Measurements from ENCODE around the gene GNB1.

The GNB1 gene

GRCh38 chr1:1914101-1914970 lies 23.4 kb upstream of the GNB1 start:
- H3K27me3 ChIP-seq (ENCODE audit: control insufficient read depth, insufficient read depth, low read length): peaks cover 8% of the 10 kb centered on the region

GRCh38 chr1:1911350-1912041 lies 20.6 kb upstream of the GNB1 start:
- peaks cover 29% of the 10 kb centered on the region for H3K4me1 ChIP-seq (ENCODE audit: control insufficient read depth, insufficient read depth, low read length)
- H3K27me3 ChIP-seq (ENCODE audit: control insufficient read depth, insufficient read depth, low read length): peaks cover 3% of the 10 kb centered on the region
- H3K36me3 ChIP-seq (ENCODE audit: control insufficient read depth, insufficient read depth, low read length): no peaks in the 10 kb centered on the region
- no peak overlapping the region for H3K9ac ChIP-seq (ENCODE audit: low read length)
- H3K4me3 ChIP-seq (ENCODE audit: low read length): no peak overlapping the region
- no peaks in the 10 kb centered on the region for H3K9me3 ChIP-seq (ENCODE audit: control insufficient read depth, low read length)

More at GRCh38 chr1:1914101-1914970, 23.4 kb upstream of the GNB1 start:
- H3K36me3 ChIP-seq (ENCODE audit: control insufficient read depth, insufficient read depth, low read length): no peaks in the 10 kb centered on the region
- H3K4me1 ChIP-seq (ENCODE audit: control insufficient read depth, insufficient read depth, low read length): peaks cover 25% of the 10 kb centered on the region
- H3K9me3 ChIP-seq (ENCODE audit: control insufficient read depth, low read length): no peaks in the 10 kb centered on the region
- H3K9ac ChIP-seq (ENCODE audit: low read length): no peak overlapping the region
- no peak overlapping the region for H3K4me3 ChIP-seq (ENCODE audit: low read length)

GRCh38 chr1:1910651-1911331 lies 19.9 kb upstream of the GNB1 start:
- no peak overlapping the region for H3K4me3 ChIP-seq (ENCODE audit: low read length)
- no peaks in the 10 kb centered on the region for H3K36me3 ChIP-seq (ENCODE audit: control insufficient read depth, insufficient read depth, low read length)
- H3K4me1 ChIP-seq (ENCODE audit: control insufficient read depth, insufficient read depth, low read length): peaks cover 23% of the 10 kb centered on the region
- no peaks in the 10 kb centered on the region for H3K9me3 ChIP-seq (ENCODE audit: control insufficient read depth, low read length)
- no peak overlapping the region for H3K9ac ChIP-seq (ENCODE audit: low read length)
- H3K27me3 ChIP-seq (ENCODE audit: control insufficient read depth, insufficient read depth, low read length): no peaks in the 10 kb centered on the region

- H3K9me3 ChIP-seq (ENCODE audit: control insufficient read depth, low read length): no peaks in the 10 kb centered on the region
- H3K4me1 ChIP-seq (ENCODE audit: control insufficient read depth, insufficient read depth, low read length): peaks cover 19% of the 10 kb centered on the region
- H3K4me3 ChIP-seq (ENCODE audit: low read length): no peak overlapping the region
- no peak overlapping the region for H3K9ac ChIP-seq (ENCODE audit: low read length)
- no peaks in the 10 kb centered on the region for H3K36me3 ChIP-seq (ENCODE audit: control insufficient read depth, insufficient read depth, low read length)
- H3K27me3 ChIP-seq (ENCODE audit: control insufficient read depth, insufficient read depth, low read length): no peaks in the 10 kb centered on the region
Measured at GRCh38 chr1:1910033-1910465, 19.2 kb upstream of the GNB1 start.

GRCh38 chr1:1908506-1908791 lies 17.6 kb upstream of the GNB1 start:
- H3K4me3 ChIP-seq (ENCODE audit: low read length): peak overlapping the region; percentile 50
- H3K9ac ChIP-seq (ENCODE audit: low read length): peak overlapping the region; percentile 86
- H3K9me3 ChIP-seq (ENCODE audit: control insufficient read depth, low read length): no peaks in the 10 kb centered on the region
- H3K36me3 ChIP-seq (ENCODE audit: control insufficient read depth, insufficient read depth, low read length): no peaks in the 10 kb centered on the region
- H3K27me3 ChIP-seq (ENCODE audit: control insufficient read depth, insufficient read depth, low read length): no peaks in the 10 kb centered on the region
- H3K4me1 ChIP-seq (ENCODE audit: control insufficient read depth, insufficient read depth, low read length): peaks cover 19% of the 10 kb centered on the region

- Histone ChIP-seq H3K4me1 (ENCODE audit: control insufficient read depth, insufficient read depth, low read length) (peaks cover 19% of the 10 kb centered on the region), H3K27me3 (ENCODE audit: control insufficient read depth, insufficient read depth, low read length) (no peaks in the 10 kb centered on the region), H3K9me3 (ENCODE audit: control insufficient read depth, low read length) (no peaks in the 10 kb centered on the region), H3K9ac (ENCODE audit: low read length) (no peak overlapping the region), H3K4me3 (ENCODE audit: low read length) (no peak overlapping the region), H3K36me3 (ENCODE audit: control insufficient read depth, insufficient read depth, low read length) (no peaks in the 10 kb centered on the region)
Measured at GRCh38 chr1:1907098-1907736, 16.3 kb upstream of the GNB1 start.

GRCh38 chr1:1906185-1907097 lies 15.6 kb upstream of the GNB1 start:
- Histone ChIP-seq H3K4me1 (ENCODE audit: control insufficient read depth, insufficient read depth, low read length) (peaks cover 19% of the 10 kb centered on the region), H3K9me3 (ENCODE audit: control insufficient read depth, low read length) (no peaks in the 10 kb centered on the region), H3K9ac (ENCODE audit: low read length) (no peak overlapping the region), H3K4me3 (ENCODE audit: low read length) (no peak overlapping the region), H3K36me3 (ENCODE audit: control insufficient read depth, insufficient read depth, low read length) (no peaks in the 10 kb centered on the region), H3K27me3 (ENCODE audit: control insufficient read depth, insufficient read depth, low read length) (no peaks in the 10 kb centered on the region)

- H3K9ac ChIP-seq (ENCODE audit: low read length): no peak overlapping the region
- H3K36me3 ChIP-seq (ENCODE audit: control insufficient read depth, insufficient read depth, low read length): no peaks in the 10 kb centered on the region
- H3K27me3 ChIP-seq (ENCODE audit: control insufficient read depth, insufficient read depth, low read length): no peaks in the 10 kb centered on the region
- H3K4me3 ChIP-seq (ENCODE audit: low read length): no peak overlapping the region
- H3K9me3 ChIP-seq (ENCODE audit: control insufficient read depth, low read length): no peaks in the 10 kb centered on the region
- H3K4me1 ChIP-seq (ENCODE audit: control insufficient read depth, insufficient read depth, low read length): peaks cover 11% of the 10 kb centered on the region
Measured at GRCh38 chr1:1903224-1903623, 12.3 kb upstream of the GNB1 start.

- Histone ChIP-seq H3K4me3 (ENCODE audit: low read length) (no peak overlapping the region), H3K4me1 (ENCODE audit: control insufficient read depth, insufficient read depth, low read length) (peaks cover 11% of the 10 kb centered on the region), H3K9me3 (ENCODE audit: control insufficient read depth, low read length) (no peaks in the 10 kb centered on the region), H3K27me3 (ENCODE audit: control insufficient read depth, insufficient read depth, low read length) (no peaks in the 10 kb centered on the region), H3K9ac (ENCODE audit: low read length) (no peak overlapping the region), H3K36me3 (ENCODE audit: control insufficient read depth, insufficient read depth, low read length) (no peaks in the 10 kb centered on the region)
Measured at GRCh38 chr1:1901641-1902294, 10.9 kb upstream of the GNB1 start.

- Histone ChIP-seq H3K4me1 (ENCODE audit: control insufficient read depth, insufficient read depth, low read length) (peaks cover 14% of the 10 kb centered on the region), H3K9me3 (ENCODE audit: control insufficient read depth, low read length) (no peaks in the 10 kb centered on the region), H3K4me3 (ENCODE audit: low read length) (no peak overlapping the region), H3K27me3 (ENCODE audit: control insufficient read depth, insufficient read depth, low read length) (no peaks in the 10 kb centered on the region), H3K9ac (ENCODE audit: low read length) (no peak overlapping the region), H3K36me3 (ENCODE audit: control insufficient read depth, insufficient read depth, low read length) (no peaks in the 10 kb centered on the region)
Measured at GRCh38 chr1:1900883-1901640, 10.2 kb upstream of the GNB1 start.
